Breast epithelium (tissue), 3 donors: ENCODE measurements around the gene VEPH1.

Experiments
- CTCF ChIP-seq, 3 donors: fragments of 450-650 bp; IDR thresholded peaks; one replicate each; pipeline ENCODE4 v1.5.1; 2016 to 2017; ENCODE audit warnings: antibody characterized with exemption in 3 of 3, mild to moderate bottlenecking in 3 of 3, moderate library complexity in 3 of 3
- POLR2A ChIP-seq: fragments of 450-650 bp; IDR thresholded peaks from one replicate; pipeline ENCODE4 v1.6.1; 2016; ENCODE audit warnings: antibody characterized with exemption, mild to moderate bottlenecking, moderate library complexity

DNA sequence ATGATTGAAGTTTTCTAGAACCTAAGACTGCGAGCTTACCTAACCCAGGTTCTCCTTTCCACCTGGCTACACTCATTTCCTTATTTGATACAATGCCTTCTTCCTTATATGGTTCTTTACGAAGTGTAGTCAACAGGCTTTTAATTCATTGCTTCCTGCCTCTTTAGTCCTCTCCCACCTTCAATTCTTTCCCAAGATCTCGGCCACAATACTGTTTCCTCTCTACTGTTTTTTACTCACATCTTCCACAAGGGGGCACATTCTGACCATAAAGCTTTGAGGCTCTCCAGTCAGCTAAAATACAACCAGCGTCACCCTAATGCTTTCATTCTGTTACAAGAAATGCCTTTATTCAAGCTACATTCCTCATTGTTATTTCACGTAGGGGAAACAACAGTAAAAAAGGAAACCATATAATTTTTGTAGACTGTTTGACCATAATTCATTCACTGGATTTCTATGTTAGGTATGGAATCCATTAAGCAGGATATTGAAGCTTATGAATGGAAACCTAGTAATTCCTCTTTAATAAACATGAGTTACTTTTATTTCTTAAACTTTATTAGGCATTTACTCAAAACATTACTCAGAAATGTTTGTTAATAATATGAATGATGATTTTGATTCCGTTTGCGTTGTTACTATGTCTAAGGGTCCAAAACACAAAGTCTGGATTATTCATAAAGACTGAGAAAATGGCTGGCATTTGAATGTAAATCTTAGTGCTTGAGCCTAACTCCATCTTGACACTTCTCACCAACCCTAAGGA lies 29.5 kb upstream of the VEPH1 start:
- TF ChIP-seq CTCF (IDR thresholded peaks at IDR 0.05) (peak; percentile 83 to 88 (median 86)), POLR2A (no peak)
